ENCODE measurements around the gene SAP30L.

GRCh38 chr5:154406826-154407225, 39.0 kb upstream of the SAP30L start:
- TF ChIP-seq EZH2 (IDR thresholded peaks at IDR 0.05; ENCODE audit: low read length) (no peak), CTCF (optimal IDR thresholded peaks at IDR 0.05 in 1 of 3, IDR thresholded peaks at IDR 0.05 in 1 of 3, conservative IDR thresholded peaks at IDR 0.05 in 1 of 3; ENCODE audit: extremely low read depth in 1 of 3, insufficient read depth in 2 of 3, low read length in 3 of 3) (no peak)

Data from keratinocyte (primary cell).